ENCODE measurements around the gene TUT7.

TUT7 gene

GRCh38 chr9:86350006-86350760 lies 4.0 kb downstream of the TUT7 start:
- TF ChIP-seq FOXP2 (optimal IDR thresholded peaks at IDR 0.05; ENCODE audit: borderline replicate concordance, extremely low read depth, extremely low read length, insufficient read depth): no peak
- no peak for TF ChIP-seq REST (IDR thresholded peaks at IDR 0.05; ENCODE audit: insufficient read depth in 1 of 2, low read depth in 2 of 2, low read length in 2 of 2)
- TF ChIP-seq TAF1 (IDR thresholded peaks at IDR 0.05; ENCODE audit: borderline replicate concordance, insufficient read depth, low read length): no peak
- no peak for TF ChIP-seq POLR2AphosphoS5 (IDR thresholded peaks at IDR 0.05; ENCODE audit: low read depth, low read length)
- TF ChIP-seq SIN3A (IDR thresholded peaks at IDR 0.05; ENCODE audit: borderline replicate concordance, insufficient read depth, low read length): no peak

- TF ChIP-seq REST (IDR thresholded peaks at IDR 0.05; ENCODE audit: insufficient read depth in 1 of 2, low read depth in 2 of 2, low read length in 2 of 2) (no peak), FOXP2 (optimal IDR thresholded peaks at IDR 0.05; ENCODE audit: borderline replicate concordance, extremely low read depth, extremely low read length, insufficient read depth) (no peak), POLR2AphosphoS5 (IDR thresholded peaks at IDR 0.05; ENCODE audit: low read depth, low read length) (no peak), TAF1 (IDR thresholded peaks at IDR 0.05; ENCODE audit: borderline replicate concordance, insufficient read depth, low read length) (no peak), SIN3A (IDR thresholded peaks at IDR 0.05; ENCODE audit: borderline replicate concordance, insufficient read depth, low read length) (no peak)
Observed at GRCh38 chr9:86349271-86349670, 4.9 kb downstream of the TUT7 start.

GRCh38 chr9:86347991-86348390 lies 6.2 kb downstream of the TUT7 start:
- TF ChIP-seq REST (IDR thresholded peaks at IDR 0.05; ENCODE audit: insufficient read depth in 1 of 2, low read depth in 2 of 2, low read length in 2 of 2) (no peak), TAF1 (IDR thresholded peaks at IDR 0.05; ENCODE audit: borderline replicate concordance, insufficient read depth, low read length) (no peak), SIN3A (IDR thresholded peaks at IDR 0.05; ENCODE audit: borderline replicate concordance, insufficient read depth, low read length) (no peak), FOXP2 (optimal IDR thresholded peaks at IDR 0.05; ENCODE audit: borderline replicate concordance, extremely low read depth, extremely low read length, insufficient read depth) (no peak), POLR2AphosphoS5 (IDR thresholded peaks at IDR 0.05; ENCODE audit: low read depth, low read length) (no peak)

GRCh38 chr9:86344818-86345217 lies 9.4 kb downstream of the TUT7 start:
- no peak for TF ChIP-seq TAF1 (IDR thresholded peaks at IDR 0.05; ENCODE audit: borderline replicate concordance, insufficient read depth, low read length)
- TF ChIP-seq POLR2AphosphoS5 (IDR thresholded peaks at IDR 0.05; ENCODE audit: low read depth, low read length): no peak
- TF ChIP-seq FOXP2 (optimal IDR thresholded peaks at IDR 0.05; ENCODE audit: borderline replicate concordance, extremely low read depth, extremely low read length, insufficient read depth): no peak
- no peak for TF ChIP-seq REST (IDR thresholded peaks at IDR 0.05; ENCODE audit: insufficient read depth in 1 of 2, low read depth in 2 of 2, low read length in 2 of 2)
- no peak for TF ChIP-seq SIN3A (IDR thresholded peaks at IDR 0.05; ENCODE audit: borderline replicate concordance, insufficient read depth, low read length)

Data from PFSK-1 (cell line).